Activated T-cell treated with anti-CD3 and anti-CD28 coated beads for 1 hour (primary cell): Measurements from ENCODE around the gene CMTM3.
"Not testable (repeated sequence)": the region's sequence is repeated elsewhere in the genome, so short reads cannot be mapped to it uniquely, and the experiment has no call there.

Experiments
- DNase-seq: peaks from one replicate; pipeline ENCODE4 v3.0.0-alpha.2; 2020; ENCODE audit warnings: low read depth

The CMTM3 gene

GRCh38 chr16:66610111-66610820 is 5.8 kb downstream of the CMTM3 start:
- DNase-seq, result no peak

- DNase-seq, result not testable (repeated sequence)
These were observed 7.4 kb downstream of the CMTM3 start for GRCh38 chr16:66611911-66612310.

GRCh38 chr16:66612422-66612821 is 7.9 kb downstream of the CMTM3 start:
- no peak for DNase-seq

- DNase-seq, result no peak
These were observed 9.8 kb downstream of the CMTM3 start for GRCh38 chr16:66614161-66614802.

GRCh38 chr16:66616169-66616568 is 11.7 kb downstream of the CMTM3 start:
- DNase-seq, result no peak

- no peak for DNase-seq
These were observed 12.1 kb downstream of the CMTM3 start for GRCh38 chr16:66616592-66616991.

- DNase-seq, result no peak
These were observed 12.5 kb downstream of the CMTM3 start for GRCh38 chr16:66617010-66617434.

GRCh38 chr16:66617728-66618127 is 13.2 kb downstream of the CMTM3 start:
- DNase-seq, result no peak

- no peak for DNase-seq
These were observed 14.3 kb downstream of the CMTM3 start for GRCh38 chr16:66618588-66619375.

- DNase-seq, result no peak
These were observed 15.3 kb downstream of the CMTM3 start for GRCh38 chr16:66619534-66620428.

GRCh38 chr16:66620429-66620795 is 15.9 kb downstream of the CMTM3 start:
- DNase-seq, result no peak

- no peak for DNase-seq
These were observed 17.5 kb downstream of the CMTM3 start for GRCh38 chr16:66621973-66622372.

- no peak for DNase-seq
These were observed 18.4 kb downstream of the CMTM3 start for GRCh38 chr16:66622863-66623262.

GRCh38 chr16:66623755-66624154 is 19.3 kb downstream of the CMTM3 start:
- DNase-seq, result no peak

- DNase-seq, result not testable (repeated sequence)
These were observed 23.3 kb downstream of the CMTM3 start for GRCh38 chr16:66627611-66628378.

GRCh38 chr16:66629856-66630255 is 25.4 kb downstream of the CMTM3 start:
- DNase-seq, result no peak

- not testable (repeated sequence) for DNase-seq
These were observed 26.2 kb downstream of the CMTM3 start for GRCh38 chr16:66630561-66631260.

- DNase-seq, result not testable (repeated sequence)
These were observed 27.1 kb downstream of the CMTM3 start for GRCh38 chr16:66631558-66631957.

- DNase-seq, result no peak
These were observed 30.2 kb downstream of the CMTM3 start for GRCh38 chr16:66634527-66635196.

- no peak for DNase-seq
These were observed 30.9 kb downstream of the CMTM3 start for GRCh38 chr16:66635406-66635805.
